Measurements from ENCODE around the gene PPIP5K2.
A peak's percentile ranks its signal among the peaks of the same experiment; 100 is the strongest.

DNA sequence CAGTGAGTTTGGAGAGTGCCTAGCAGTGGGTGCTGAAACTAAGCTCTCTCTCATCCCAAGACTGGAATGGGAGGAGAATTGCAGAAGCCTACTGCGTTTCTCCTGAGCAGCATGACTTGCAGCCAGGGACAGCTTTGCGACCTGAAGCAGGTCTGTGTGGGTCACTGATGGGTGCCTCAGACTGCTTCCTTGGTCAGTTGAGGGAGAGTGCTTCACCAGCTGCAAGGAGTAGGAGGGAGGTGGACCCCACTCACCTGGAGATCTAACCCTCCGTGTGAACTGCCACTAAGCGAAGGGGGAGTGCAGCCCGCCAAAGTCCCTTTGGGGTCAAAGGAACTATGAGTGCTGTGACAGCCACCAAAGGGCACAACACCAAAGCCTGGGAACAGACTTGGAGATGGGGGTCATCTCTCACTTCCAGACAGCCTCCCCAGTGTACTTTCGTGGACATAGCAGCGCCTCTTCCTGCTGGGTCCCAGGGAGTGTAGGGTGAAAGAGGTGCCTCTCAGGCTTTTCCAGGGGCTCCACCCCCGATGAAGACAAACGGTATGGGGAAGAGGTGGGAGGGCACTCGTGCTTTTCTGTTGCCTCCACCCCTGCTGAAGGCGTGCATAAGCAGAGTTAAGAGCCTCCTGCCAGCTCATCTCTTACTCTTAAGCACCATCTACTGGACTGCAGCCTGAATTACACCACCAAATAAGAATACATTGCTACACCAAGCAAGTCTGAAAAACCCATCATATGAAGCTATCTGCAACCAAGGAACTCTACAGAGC, 104.2 kb downstream of the PPIP5K2 start:
- TF ChIP-seq, protein P1, sequence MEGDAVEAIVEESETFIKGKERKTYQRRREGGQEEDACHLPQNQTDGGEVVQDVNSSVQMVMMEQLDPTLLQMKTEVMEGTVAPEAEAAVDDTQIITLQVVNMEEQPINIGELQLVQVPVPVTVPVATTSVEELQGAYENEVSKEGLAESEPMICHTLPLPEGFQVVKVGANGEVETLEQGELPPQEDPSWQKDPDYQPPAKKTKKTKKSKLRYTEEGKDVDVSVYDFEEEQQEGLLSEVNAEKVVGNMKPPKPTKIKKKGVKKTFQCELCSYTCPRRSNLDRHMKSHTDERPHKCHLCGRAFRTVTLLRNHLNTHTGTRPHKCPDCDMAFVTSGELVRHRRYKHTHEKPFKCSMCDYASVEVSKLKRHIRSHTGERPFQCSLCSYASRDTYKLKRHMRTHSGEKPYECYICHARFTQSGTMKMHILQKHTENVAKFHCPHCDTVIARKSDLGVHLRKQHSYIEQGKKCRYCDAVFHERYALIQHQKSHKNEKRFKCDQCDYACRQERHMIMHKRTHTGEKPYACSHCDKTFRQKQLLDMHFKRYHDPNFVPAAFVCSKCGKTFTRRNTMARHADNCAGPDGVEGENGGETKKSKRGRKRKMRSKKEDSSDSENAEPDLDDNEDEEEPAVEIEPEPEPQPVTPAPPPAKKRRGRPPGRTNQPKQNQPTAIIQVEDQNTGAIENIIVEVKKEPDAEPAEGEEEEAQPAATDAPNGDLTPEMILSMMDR (conservative IDR thresholded peaks at IDR 0.05 in 1 of 2, IDR thresholded peaks at IDR 0.05 in 1 of 2; ENCODE audit: extremely low read depth in 1 of 2, insufficient read depth in 1 of 2, low read depth in 1 of 2, low read length in 2 of 2) = peak; percentile 66 to 72
- TF ChIP-seq EZH2 (IDR thresholded peaks at IDR 0.05; ENCODE audit: borderline replicate concordance, low read length) = no peak

Measured in mammary epithelial cell (primary cell).